H7 (cell line): ENCODE results near the gene TTPAL. TPM values are rescaled to one million over a fixed set of nuclear protein-coding genes. Genes with fewer than 3 reads are reported as not detected.
A peak's percentile ranks its signal among the peaks of the same experiment; 100 is the strongest.

Source experiments
- DNase-seq: peaks from one replicate; pipeline ENCODE4 v3.0.0; 2012
- H3K27me3 ChIP-seq: 2 replicates; pipeline ENCODE4 v1.6.0; 2011; ENCODE audit warnings: mild to moderate bottlenecking, low read length; ENCODE audit not compliant: control insufficient read depth, insufficient read depth
- H3K36me3 ChIP-seq: replicated peaks from 2 replicates; pipeline ENCODE4 v1.5.1; 2011; ENCODE audit warnings: low read length; ENCODE audit not compliant: control insufficient read depth, insufficient read depth
- H3K4me3 ChIP-seq: 2 replicates; pipeline ENCODE4 v1.5.1; 2011; ENCODE audit warnings: low read depth, mild to moderate bottlenecking, control low read depth, low read length, moderate library complexity; ENCODE audit not compliant: insufficient read depth
- total RNA-seq: library from RNA; depleted of rRNA; stranded (reverse); fragments of >200 nt; shearing (Covaris generic); gene quantifications from 2 replicates; pipeline ENCODE4 v1.2.3, GENCODE V29; 2014

The TTPAL gene
- total RNA-seq, 1 experiment from 2014 or later = 3.6 TPM

GRCh38 chr20:44450903-44451450, 24.7 kb upstream of the TTPAL start:
- Histone ChIP-seq H3K36me3 (no peaks in the 10 kb centered on the region), H3K4me3 (no peak overlapping the region)

DNA sequence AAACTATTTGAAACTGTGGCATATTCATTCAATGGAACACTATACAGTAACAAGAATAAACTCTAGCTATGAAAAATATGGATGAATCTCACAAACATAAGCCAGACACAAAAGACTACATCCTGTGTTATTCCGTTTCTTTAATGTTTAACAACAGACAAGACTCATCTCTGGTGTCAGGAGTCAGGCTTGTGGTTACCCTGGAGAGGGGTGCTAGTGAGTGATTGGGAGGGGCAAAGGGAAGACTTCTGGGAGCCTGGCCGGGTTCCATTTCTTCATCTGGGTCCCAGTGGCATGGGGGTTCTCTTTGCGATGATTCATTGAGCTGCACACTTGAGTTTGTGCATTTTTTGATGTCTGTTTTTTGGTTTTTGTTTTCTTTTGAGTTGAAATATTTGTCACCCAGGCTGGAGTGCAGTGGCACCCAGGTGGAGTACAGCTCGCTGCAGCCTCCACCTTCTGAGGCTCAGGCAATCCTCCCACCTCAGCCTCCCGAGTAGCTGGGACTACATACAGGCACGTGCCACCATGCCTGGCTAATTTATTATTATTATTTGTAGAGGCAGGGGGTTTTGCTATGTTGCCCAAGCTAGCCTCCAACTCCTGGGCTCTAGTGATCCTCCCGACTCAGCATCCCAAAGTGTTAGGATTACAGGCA, 21.2 kb upstream of the TTPAL start:
- Histone ChIP-seq H3K27me3 (no peaks in the 10 kb centered on the region), H3K4me3 (no peak overlapping the region), H3K36me3 (no peaks in the 10 kb centered on the region)
- no peak for DNase-seq

More at GRCh38 chr20:44450903-44451450, 24.7 kb upstream of the TTPAL start:
- DNase-seq = no peak
- H3K27me3 ChIP-seq = no peaks in the 10 kb centered on the region

DNA sequence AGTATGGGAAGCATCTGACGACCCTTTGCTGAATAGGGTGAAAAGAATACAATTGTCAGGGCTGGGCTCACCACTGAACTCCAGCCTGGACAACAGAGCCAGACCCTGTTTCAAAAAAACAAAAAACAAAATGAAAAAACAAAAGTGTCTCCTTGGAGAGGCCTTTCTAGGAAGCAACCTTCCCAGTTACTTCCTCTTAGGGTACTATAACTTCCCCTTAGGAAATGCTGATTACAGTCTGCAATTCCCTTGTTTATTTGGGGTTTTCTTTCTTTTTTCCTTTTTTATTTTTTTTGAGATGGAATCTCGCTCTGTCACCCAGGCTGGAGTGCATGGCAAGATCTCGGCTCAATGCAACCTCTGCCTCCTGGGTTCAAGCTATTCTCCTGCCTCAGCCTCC, 20.5 kb upstream of the TTPAL start:
- no peaks in the 10 kb centered on the region for H3K36me3 ChIP-seq
- H3K4me3 ChIP-seq = no peak overlapping the region
- H3K27me3 ChIP-seq = no peaks in the 10 kb centered on the region
- no peak for DNase-seq

GRCh38 chr20:44456611-44457010, 19.1 kb upstream of the TTPAL start:
- DNase-seq = no peak
- Histone ChIP-seq H3K36me3 (no peaks in the 10 kb centered on the region), H3K27me3 (no peaks in the 10 kb centered on the region), H3K4me3 (no peak overlapping the region)

DNA sequence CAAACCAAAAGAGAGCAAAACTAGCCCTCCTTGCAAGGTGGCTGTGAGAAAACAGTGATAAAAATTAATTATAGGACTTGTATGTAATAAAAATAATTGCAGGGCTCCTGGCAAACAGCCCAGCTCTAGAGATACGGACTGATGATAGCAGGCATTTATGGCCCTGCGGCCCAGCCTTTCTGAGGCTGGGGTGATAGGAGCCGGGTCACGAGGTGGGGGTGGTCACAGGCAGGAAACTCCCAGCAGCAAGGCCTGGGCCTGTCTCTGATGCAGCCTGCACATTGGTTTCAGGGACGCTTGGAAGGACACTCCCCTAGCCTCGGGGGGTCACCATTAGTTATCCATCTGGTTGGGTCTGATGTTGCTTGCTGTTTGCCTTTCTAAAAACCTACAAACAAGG, 18.7 kb upstream of the TTPAL start:
- Histone ChIP-seq H3K4me3 (no peak overlapping the region), H3K27me3 (no peaks in the 10 kb centered on the region), H3K36me3 (no peaks in the 10 kb centered on the region)
- no peak for DNase-seq

- no peak for DNase-seq
- H3K4me3 ChIP-seq = no peak overlapping the region
- no peaks in the 10 kb centered on the region for H3K36me3 ChIP-seq
- no peaks in the 10 kb centered on the region for H3K27me3 ChIP-seq
Measured at GRCh38 chr20:44459271-44459670, 16.4 kb upstream of the TTPAL start.

DNA sequence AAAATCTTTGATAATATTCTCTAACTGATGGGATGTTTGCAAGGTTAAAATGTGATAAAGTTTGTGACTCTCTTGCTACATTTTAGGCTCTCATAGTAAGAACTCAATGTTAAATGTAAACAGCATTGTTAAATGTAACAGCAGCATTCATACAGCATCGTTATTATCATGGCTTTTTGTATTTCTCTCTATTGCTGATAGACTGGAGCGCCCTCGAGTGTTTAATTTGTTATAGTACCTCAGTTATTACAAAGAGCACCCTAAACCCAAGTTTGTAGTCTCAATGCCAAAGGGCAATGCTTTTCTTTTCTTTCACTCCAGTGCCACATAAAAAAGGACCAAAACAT, 14.9 kb upstream of the TTPAL start:
- Histone ChIP-seq H3K27me3 (no peaks in the 10 kb centered on the region), H3K4me3 (no peak overlapping the region), H3K36me3 (no peaks in the 10 kb centered on the region)
- DNase-seq = no peak

GRCh38 chr20:44461142-44461802, 14.4 kb upstream of the TTPAL start:
- Histone ChIP-seq H3K36me3 (no peaks in the 10 kb centered on the region), H3K27me3 (no peaks in the 10 kb centered on the region), H3K4me3 (no peak overlapping the region)
- DNase-seq = no peak

- no peak for DNase-seq
- H3K4me3 ChIP-seq = no peak overlapping the region
Measured at GRCh38 chr20:44461803-44462174, 13.9 kb upstream of the TTPAL start.

GRCh38 chr20:44463466-44463865, 12.2 kb upstream of the TTPAL start:
- Histone ChIP-seq H3K27me3 (no peaks in the 10 kb centered on the region), H3K36me3 (no peaks in the 10 kb centered on the region), H3K4me3 (no peak overlapping the region)
- DNase-seq = no peak

More at GRCh38 chr20:44461803-44462174, 13.9 kb upstream of the TTPAL start:
- Histone ChIP-seq H3K27me3 (no peaks in the 10 kb centered on the region), H3K36me3 (no peaks in the 10 kb centered on the region)

DNA sequence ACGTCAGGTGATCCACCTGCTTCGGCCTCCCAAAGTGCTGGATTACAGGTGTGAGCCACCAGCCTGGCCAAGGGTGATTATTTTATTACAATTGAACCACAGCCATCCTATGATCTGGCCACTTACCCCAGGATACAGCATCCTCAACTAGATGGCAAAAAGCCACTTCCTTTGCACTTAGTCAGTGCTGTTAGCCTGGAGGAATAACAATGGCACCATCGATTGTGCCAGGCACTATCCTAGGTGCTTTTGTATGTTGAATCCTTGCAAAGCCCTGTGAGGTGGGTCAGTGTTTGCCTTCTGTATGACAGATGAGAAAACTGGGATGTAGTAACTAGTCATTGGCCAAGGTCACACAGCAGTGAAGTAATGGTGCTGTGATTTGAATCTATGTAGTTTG, 11.2 kb upstream of the TTPAL start:
- Histone ChIP-seq H3K4me3 (no peak overlapping the region), H3K27me3 (no peaks in the 10 kb centered on the region), H3K36me3 (no peaks in the 10 kb centered on the region)
- no peak for DNase-seq

DNA sequence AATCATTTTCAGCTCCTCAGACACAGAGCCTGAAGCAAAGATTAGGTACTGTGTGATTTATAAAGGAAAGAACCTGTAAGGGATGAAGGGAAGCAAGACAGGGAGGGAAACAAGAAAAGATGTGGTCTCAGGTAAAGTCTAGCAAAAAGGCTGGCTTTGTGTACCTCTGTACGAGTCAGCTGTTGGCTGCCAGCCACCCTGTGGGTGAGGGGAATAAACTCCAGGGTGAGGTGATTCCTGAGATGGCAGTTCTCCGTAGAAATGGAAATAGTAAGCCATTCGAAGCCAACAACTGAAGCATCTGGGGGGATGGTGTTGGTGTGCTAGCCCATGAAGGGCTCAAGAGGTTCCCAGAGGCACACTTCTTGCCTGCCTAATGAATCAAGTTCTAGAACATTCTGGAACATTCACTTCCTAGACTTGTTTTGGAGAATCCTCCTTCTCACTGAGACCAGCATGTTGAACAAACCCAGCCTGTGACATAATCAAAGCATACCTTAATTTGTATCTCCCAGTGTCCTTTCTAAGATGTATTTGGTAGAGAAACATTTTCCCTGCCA, 10.6 kb upstream of the TTPAL start:
- no peaks in the 10 kb centered on the region for H3K36me3 ChIP-seq
- no peak for DNase-seq
- no peak overlapping the region for H3K4me3 ChIP-seq
- H3K27me3 ChIP-seq = no peaks in the 10 kb centered on the region

GRCh38 chr20:44467289-44467883, 8.3 kb upstream of the TTPAL start:
- H3K36me3 ChIP-seq = no peaks in the 10 kb centered on the region
- no peak overlapping the region for H3K4me3 ChIP-seq
- no peaks in the 10 kb centered on the region for H3K27me3 ChIP-seq
- peak; percentile 32 for DNase-seq

GRCh38 chr20:44468044-44468782, 7.5 kb upstream of the TTPAL start:
- no peak for DNase-seq

More at GRCh38 chr20:44468044-44468782, 7.5 kb upstream of the TTPAL start:
- H3K36me3 ChIP-seq = no peaks in the 10 kb centered on the region
- no peak overlapping the region for H3K4me3 ChIP-seq
- no peaks in the 10 kb centered on the region for H3K27me3 ChIP-seq
